Dedifferentiated amniotic fluid mesenchymal stem cell (primary cell): ENCODE measurements around the gene NXF1.
"Not testable (repeated sequence)": the region's sequence is repeated elsewhere in the genome, so short reads cannot be mapped to it uniquely, and the experiment has no call there.

Source experiments
- DNase-seq: peaks from one replicate; pipeline ENCODE4 v3.0.0-alpha.2; 2016; ENCODE audit errors: extremely low spot score

NXF1 gene

DNA sequence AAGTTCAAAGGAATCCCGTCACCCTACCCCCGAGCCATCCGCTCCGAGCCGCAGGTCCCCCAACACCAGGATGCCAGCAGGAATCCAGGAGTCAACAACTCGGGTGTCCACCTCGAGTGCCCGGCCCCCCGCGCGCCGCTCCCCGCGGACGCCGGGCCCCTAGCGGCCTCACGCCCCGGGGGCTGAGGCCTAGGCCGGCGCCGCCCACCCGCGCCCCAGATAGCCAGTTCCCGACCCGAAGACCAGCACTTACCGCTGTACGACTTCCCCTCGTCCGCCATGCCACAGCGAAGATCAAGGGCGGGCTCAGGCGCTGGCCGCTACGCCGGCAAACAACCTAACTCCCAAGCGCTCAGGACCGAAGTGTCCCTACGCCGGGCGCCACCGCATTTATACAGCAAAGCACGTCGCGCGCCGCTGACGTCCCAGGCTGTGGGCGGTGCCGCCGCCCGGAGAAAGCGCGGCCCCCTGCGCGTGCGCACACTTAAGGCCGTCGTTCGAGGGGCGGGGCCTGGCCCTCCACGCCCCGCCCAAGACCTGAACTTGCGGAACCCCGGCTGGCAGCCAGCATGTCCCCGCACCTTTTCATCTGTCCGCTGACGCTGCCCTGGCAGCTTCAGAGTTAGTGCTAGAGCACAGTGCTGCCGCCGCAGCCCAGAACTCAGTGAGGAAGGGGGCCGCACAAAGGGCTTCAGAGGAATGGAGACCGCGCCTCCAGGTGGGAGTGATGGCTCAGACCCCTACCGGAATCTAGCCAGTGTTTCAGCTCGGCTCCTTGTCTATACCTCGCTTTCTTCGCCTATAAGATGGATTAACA, at the start of gene NXF1:
Gene NXF1 (minus strand): TSS at position 365 of the 817 bp plus-strand sequence. CDS start 84 bp downstream, at position 281.
- DNase-seq: peak; percentile 80

DNA sequence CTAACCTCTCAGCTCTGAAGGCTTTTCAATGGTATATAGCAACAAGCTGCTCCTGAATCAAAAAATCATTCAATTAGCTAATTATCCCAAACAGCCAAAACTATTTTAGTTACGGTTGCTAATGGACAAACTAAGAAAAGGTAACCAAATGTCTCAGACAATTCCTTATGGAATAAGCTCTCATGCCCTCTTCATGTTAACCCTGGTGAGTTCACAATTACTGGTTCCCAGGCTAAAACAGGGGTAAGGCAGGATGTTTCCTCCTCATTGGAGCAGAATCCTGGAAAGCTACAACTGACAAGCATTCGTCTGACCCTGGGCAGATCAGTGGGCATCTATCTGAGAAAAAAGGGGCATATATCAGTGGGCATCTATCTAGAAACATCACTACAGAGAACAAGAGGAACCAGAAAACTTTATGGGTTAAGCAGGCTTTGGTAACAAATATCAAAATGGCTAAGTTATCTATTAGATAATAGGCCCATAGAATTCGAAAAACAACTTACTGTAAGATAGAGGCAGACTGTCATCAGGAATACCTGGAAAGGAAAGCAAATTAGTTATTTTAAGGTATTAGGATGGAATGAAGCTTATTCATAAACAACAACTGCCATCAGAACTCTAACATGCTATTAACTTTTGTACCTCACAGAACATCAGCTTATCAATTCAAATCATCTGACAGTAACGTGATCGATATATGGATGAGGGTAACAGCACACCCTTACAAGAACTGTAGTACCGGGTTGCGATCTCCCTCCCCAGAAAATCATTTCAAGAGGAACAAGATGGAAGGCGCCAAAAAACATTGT, 49.0 kb upstream of the NXF1 start:
- DNase-seq: no peak

GRCh38 chr11:62853279-62853965, 48.2 kb upstream of the NXF1 start:
- no peak for DNase-seq

DNA sequence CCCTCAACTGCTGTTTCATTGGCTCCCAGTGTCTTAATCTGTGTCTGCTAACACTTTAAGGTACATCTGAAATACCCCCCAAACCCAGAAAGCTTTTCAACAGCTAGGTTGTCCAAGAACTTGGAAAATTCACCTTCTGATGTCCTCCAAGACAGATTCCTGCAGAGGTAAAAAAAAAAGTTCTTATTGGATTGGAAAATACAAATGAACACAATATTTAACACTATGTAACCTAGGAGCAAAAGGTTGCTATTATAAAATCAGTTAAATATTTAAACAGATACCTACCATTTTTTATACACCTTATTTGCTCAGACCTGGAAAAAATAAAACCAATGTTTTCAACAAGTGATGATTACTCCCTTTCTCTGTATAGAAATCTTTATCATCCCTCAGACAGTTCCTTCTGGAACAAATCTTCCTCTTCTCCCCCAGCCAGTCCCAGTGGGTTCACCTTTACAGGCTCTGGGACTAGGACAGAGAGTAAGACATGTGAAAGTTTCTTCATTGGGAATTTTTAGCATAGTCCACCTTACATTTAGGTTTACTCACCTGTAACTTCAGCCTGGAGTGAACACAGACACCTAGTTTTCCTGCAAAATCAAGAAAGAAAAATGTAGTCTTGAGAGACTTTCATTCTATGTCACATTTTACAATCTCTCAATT, 47.4 kb upstream of the NXF1 start:
- DNase-seq: no peak

DNA sequence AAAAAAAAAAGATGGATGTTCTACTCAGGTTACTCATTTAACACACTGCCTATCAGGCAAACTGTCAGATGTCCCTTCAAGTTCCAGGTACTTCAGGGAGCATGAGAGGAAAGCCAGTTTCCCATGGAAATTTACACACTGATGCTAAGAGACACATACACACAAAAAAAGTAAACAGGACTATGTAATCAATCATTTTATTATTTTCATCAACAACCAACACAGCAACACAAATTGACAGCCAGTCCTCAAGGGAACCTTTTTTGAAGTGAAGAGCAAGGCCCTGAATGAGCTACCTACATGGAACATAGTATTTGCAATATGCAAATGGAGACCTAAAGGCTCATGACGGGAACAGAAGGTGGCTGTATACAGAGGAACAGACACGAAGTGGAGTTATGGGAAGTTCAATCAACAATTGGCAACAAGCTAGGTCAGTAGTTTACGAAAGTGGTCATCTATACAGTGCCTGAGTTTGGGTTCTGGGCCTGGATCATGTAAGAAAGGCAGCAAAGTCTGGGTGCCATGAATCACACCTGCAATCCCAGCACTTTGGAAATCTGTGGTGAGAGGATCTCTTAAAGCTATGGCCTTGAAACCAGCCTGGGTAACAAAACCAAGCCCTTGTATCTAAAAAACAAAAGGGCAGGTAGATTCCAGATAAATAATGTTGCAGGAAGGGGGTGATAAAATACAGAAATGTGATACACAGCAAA, 46.7 kb upstream of the NXF1 start:
- DNase-seq: no peak

- DNase-seq: no peak
These were observed 45.9 kb upstream of the NXF1 start for GRCh38 chr11:62850911-62851806.

DNA sequence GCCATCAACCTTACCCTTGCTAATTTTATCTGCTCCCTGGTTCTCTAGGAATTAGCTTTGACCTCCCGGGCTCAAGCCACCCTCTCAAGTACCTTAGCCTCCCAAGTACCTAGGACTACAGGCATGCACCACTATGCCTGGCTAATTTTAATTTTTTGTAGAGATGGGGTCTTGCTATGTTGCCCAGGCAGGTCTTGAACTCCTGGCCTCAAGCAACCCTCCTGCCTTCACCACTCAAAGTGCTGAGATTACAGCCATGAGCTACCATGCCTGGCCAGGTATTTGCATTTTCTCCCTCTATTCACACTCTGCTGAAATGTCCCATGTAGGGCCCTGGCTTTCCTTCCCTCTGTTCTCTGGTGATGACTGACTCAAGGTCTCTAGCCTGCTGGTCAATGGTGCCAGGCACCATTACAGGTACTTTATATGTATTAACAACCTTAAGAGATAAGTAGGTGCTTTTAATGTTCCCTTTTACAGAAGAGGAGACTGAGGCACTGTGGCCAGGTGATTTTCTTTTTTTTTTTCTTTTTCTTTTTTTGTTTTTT, 42.6 kb upstream of the NXF1 start:
- DNase-seq: no peak

GRCh38 chr11:62846177-62846576, 40.9 kb upstream of the NXF1 start:
- no peak for DNase-seq

GRCh38 chr11:62844154-62844553, 38.9 kb upstream of the NXF1 start:
- DNase-seq: no peak

- DNase-seq: no peak
These were observed 38.2 kb upstream of the NXF1 start for GRCh38 chr11:62843466-62843865.

DNA sequence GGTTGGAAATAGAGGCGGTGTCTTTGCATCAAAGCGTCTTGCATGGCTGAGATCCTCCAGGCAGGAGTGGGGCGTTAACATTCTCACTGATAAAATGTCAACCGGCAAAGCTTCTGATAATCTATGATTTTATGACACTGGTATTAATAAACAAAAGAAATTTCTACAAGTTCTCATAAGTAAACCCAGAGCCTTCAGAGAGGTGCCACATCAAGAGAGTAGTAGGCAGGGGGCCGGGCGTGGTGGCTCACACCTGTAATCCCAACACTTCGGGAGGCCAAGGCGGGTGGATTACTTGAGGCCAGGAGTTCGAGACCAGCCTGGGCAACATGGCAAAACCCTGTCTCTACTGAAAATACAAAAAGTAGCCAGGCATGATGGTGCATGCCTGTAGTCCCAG, 37.7 kb upstream of the NXF1 start:
- DNase-seq: not testable (repeated sequence)

- DNase-seq: no peak
These were observed 37.0 kb upstream of the NXF1 start for GRCh38 chr11:62842171-62842741.

GRCh38 chr11:62841361-62842170, 36.3 kb upstream of the NXF1 start:
- peak; percentile 97 for DNase-seq

GRCh38 chr11:62840721-62841360, 35.6 kb upstream of the NXF1 start:
- peak; percentile 65 for DNase-seq

DNA sequence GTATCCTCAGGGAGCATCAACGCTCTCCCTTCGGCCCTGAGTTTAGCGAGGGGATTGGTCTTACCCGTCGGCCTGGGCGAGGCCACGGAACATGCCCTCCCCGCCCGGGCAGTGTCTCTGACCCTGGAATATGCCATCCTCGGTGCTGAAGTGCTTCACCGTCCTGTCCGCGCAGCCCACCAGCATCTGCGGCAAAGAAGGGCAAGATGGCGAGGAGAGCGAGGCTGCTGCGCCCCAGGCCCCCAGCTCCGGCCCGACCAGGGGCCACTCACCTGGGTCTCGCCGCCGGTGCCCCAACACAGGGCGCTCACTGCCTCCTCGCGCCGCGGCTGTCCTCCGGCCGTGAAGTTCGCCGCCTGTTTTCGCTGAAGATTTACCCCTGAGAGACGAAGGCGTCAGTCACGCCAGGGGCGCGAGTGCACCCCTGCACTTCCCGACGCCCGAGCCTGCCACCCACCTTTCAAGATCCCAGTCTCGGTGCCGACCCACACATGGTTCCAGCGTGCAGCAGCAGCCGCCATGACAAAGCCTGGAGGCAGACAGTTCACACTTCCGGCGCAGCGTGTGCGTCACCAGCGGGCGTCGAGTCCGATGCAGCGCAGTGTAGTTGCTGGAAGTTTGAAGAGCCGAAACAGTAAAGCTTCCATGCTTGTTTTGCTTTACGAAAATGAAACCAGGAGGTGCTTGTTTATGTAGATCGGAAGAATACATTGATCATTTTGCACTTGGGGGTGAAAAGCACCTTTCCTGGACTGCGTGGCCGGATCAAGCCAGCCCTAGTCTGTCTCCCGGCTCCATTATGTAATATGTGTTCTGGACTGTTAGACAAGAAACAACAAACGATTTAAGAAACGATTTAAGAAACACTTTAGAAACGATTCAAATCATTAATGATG, 34.1 kb upstream of the NXF1 start, which contains the start of gene WDR74:
Gene WDR74 (minus strand): TSS at position 541 of the 896 bp plus-strand sequence. CDS start 20 bp downstream, at position 521.
- DNase-seq: peak; percentile 97

DNA sequence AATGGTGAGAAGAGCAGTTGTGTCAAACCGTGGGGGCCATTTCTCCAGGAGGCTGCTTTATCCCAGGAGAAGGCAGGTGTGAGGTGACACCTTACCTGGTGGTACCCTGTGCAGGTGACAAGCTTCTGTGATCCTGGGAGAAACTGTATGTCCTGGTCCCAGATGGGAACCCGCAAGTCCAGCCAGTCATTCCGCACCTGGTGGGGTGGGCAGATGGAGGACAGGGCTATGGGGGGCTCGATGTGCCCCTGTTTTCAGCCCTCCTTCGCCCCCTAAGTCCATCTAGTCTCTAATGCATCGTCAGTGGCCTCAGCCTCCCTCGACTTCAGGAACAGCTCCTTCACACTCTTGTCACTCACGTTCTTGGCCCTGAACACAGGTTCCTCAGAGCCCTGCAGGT, 30.1 kb upstream of the NXF1 start:
- no peak for DNase-seq
